Amniotic stem cell (primary cell): ENCODE results near the gene WNT8A.

Experiments
- DNase-seq: peaks from one replicate; lab custom pipeline; 2025; lab: John Stamatoyannopoulos, UW

The WNT8A gene

DNA sequence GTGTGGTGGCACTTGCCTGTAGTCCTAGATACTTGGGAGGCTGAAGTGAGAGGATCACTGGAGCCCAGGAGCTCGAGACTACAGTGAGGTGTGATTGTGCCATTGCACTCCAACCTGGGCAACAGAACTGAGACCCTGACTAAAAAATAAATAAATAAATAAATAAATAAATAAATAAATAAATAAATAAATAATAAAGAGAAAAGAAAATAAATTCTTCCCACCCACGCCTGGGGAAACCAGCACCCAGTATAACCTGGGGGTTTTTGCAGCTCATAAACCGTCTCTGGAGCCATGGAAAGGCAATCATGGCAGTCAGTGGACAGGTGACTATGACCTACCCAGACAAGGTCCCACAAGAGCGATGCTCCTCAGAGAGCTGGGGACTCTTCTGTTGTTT is 7.9 kb downstream of the WNT8A start:
- no peak for DNase-seq

DNA sequence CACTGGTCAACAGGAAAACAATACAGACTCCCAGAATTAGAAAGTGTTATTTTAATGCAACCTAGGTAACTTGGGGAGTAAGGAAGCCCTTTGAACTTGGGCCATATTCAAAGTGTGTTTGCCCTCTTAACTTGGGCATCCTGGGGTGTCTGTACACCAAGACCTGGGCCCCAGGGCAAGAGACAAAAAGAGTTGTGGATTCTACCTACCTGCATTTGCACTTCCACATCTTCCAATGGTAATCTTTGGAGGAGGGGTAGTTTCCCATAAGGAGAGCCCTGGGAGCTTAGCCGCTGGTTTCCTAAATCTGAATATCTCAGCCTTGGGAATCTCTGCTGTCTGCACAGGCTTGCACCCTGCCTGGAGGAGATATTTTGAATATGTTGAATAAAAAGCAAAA is 8.5 kb downstream of the WNT8A start:
- no peak for DNase-seq

DNA sequence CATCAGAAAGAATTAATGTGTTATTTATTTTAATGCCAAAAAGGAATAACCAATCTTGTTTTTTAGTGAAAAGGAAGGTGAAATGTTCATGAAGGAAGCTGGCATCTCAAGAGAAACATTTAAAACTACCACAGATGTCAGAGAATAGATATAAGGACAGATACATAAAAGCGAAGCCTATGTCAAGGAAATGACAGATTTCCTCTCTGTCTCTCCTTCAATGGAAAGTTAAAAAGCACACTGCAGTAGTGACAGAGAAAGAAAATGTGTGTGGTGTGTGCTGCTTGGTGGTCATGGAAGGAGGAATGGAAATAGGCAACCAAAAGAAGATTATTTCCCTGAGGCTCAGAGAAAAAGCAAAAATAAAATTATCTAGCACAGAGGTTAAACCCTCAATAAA is 9.2 kb downstream of the WNT8A start:
- DNase-seq: no peak

DNA sequence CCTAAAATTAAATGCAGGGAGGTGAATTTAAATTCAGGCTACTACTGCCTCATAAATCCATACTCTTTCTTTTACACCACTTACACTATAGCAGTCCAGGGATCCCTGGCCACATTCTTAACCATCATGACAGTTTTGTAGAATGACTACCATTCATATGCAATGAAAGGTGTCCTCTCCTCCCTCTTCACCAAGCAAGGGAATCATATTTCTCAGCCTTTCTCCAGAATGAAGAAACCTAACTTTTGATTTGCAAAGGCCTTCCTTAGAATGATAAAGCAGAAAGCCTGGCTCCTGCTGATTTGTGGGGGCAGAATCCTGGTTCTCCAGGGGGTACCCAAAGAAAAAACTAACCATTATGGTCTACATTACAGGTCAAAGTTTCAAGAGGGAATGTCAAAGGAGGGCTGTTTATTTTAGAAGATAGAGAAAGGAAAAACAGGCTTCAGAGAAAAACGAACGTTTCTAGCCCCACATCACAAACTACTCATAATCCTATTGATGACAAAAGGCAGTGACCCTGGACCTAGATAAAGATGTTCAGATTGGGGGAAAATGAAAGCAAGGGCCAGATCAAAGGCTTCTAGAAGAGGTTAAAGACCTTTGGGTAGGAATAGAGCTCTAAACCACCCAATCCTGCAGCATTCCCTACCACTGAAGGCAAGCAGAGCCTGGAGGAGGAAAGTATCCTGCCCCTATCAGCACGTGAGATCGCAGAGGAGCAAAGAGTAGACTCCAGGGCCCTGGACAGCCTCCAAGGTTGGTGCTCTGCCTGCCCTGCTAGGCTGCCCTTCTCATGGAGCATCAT is 11.5 kb downstream of the WNT8A start:
- no peak for DNase-seq

DNA sequence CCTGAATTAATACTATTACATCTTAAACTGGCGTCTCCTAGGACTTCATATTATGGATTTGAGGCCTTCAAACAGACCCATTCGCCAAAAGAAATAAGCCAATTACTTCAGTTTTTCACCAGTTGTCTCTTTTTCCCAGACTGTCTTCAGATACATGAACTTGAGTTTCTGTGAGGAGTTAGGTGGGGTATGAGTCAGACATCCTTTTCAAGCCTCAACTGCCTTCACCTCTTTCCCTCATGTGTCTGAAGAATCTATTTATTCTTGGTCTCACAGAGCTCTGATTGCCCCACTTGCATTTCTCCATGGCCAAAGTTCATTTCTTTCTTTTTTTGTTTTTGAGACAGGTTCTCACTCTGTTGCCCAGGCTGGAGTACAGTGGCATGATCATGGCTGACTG is 12.5 kb downstream of the WNT8A start:
- no peak for DNase-seq

DNA sequence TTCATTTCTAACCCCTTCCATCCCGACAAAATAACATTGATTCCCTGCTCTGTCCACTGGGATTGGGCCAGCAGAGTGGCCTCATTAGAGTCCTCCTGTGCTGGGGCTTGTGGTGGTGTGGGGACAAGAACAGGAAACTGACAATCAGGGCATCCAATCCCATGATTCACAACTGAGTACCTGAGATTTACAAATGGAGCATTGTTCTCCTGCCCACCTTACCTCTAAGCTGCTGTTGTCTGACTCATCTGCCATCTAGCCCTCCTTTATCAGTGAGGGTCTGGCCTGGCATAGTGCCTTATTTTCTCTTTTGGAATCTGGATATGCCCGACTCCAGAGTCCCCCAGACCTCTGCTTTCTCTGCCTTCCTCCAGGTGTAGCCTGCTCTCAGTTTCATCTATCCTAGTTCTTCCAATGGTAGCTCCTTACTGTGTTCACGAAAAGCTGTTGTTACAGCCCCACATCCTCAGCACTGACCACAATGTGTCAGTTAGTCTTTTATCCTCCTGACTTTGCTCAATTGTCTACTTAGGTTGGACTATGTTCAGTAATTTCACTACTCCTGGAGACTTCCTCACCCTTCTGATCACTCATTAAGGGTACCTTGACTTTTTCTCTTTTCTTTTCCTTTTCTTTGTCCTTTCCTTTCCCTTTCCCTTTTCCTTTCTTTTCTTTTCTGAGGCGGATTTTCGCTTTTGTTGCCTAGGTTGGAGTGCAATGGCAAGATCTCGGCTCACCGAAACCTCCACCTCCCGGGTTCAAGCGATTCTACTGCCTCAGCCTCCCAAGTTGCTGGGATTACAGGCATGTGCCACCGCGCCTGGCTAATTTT is 13.4 kb downstream of the WNT8A start:
- no peak for DNase-seq

DNA sequence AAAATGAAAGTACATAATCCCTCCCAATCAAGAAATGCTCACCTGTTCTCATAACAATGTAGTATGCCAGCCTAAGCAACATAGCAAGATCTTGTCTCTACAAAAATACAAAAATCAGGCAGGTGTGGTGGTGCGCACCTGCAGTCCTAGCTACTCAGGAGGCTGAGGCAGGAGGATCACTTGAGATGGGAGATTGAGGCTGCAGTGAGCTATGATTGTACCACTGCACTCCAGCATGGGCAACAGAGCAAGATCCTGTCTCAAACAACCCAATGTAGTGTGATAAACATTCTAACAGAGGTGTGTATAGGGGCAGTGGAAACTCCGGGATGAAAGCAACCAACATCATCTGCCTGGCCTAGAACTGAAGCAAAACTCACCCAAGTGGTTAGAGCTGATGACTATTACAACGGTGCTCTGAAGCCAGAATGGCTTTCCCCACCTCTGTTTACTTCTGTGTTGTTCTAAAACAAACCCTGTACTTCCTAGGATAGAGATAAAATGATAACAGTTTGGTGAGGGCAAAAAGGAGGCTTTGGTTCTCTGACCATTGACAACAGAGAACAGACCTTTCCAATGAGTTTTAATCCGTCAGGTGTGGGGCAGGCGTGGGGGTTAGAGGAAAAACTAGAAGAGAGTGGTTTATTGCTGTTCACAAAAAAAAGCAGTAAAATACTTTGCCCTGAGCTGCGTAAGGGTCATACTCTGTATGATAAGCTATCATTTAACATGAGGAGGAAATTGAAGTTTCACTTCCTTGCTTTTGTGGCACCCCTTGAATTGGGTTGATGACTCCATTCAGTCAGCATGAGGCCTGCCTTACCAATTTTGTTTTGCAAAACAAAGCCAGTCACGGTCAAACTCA is 18.9 kb downstream of the WNT8A start:
- DNase-seq: no peak

DNA sequence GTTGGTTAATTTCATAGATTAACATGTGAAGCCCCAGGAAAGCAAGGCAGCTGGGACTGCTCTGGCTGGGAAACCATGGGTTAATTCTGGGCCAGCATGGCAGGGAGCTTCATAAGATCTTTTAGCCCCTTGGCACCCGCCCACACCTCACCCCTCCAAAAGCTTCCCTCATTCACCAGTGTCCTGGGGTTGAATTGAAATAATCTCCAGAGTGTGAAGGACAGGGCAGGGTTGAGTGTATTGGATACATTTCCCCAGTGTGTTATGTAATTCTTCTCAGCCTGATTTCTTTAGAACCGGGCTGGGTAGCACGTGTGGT is 19.4 kb downstream of the WNT8A start:
- DNase-seq: no peak

DNA sequence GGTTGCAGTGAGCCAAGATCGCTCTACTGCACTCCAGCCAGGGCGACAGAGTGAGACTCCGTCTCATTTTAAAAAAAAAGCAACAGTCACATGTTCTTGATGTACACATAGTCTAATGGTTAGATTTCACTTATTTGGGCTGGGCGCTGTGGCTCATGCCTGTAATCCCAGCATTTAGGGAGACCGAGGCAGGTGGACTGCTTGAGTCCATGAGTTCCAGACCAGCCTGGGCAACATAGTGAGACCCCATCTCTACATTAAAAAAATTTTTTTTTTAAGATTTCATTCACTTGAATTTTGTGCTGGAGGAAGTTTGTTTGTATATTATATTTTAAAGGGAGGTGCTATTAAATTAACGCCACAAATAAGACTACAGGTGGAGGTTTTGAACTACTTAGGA is 21.9 kb downstream of the WNT8A start:
- DNase-seq: no peak

DNA sequence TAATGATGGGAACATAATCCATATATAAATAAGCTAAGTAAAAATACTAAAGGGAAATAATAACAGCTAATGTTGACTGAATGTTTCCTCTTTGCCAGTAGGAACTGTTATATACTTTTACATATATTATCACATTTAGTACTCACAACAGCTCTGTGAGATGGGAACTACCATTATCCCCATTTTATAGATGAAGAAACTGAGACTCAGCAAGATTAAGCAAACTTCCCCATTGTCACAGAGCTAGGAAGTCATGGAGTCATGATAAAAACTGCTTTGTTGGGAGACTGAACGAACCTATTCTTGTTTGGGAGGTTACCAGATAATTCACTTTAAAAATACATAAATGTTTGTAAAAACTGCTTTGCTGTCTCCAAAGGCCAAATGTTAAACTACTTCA is 23.4 kb downstream of the WNT8A start:
- no peak for DNase-seq

DNA sequence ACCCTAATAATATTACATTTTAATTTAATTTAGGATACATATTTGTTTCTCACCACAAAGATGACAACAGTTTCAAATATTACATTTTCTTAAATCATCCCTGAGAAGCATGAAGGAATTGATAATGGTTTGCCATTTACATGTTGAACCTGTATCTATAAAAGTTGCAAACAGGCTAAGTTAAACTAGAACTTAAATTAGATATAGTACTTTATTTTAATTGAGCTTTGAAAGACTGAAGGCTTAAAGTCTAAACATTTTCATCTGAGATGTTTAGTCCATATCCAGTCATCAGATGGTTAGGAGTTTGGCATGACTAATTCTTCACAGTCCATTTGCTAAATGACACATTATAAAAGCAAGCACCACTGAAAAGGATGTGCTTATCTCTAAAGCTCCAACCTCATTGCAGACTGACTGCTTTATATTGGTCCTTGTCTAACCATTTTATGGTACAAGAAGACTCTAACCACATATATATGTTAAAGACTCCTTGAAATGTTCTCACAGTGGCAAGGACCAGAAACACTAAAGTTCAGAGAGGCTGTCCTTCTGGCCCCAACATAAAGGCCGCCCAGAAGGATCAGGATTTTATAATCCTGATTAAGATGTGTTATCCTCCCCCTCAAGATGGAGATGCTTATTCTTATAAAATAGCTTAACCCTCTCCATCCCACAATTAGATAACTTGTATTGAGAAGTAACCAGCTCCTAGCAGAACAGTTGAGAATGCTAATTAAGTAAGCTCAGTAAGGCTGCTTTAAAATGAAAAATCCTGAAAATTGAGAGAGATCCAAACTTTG is 25.8 kb downstream of the WNT8A start:
- DNase-seq: peak; percentile 6

DNA sequence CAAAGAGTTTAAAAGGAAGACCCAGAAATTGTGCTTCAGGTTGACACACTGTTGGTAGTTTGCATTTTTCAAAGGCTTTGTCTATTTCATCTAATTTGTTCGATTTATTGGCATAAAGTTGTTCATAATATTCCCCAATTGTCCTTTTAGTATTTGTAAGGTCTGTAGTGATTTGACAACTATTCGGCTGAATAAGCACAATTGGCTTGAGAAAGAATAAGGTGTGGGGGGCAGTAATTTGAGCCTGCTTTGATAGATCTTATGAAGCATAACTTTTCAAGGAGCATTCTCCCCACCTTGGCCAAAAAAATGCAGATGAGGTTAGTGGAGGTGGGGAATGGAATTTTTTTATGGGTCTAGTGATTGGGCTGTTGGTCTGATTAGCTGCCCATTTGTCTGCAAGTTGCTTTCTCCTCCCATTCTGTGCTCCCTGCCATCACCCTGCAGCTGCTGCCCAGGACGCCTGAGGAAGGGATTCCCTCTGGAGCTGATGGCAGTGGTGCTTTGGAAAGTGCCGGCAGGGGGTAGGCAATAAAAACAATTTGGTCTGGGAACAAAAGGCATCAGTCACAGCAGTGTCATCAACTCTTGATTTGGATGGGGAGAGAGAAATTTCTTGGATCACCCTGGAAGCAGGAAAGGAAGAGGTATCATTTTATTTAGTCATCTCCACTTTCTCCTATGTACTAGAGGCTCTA is 26.6 kb downstream of the WNT8A start:
- DNase-seq: no peak

DNA sequence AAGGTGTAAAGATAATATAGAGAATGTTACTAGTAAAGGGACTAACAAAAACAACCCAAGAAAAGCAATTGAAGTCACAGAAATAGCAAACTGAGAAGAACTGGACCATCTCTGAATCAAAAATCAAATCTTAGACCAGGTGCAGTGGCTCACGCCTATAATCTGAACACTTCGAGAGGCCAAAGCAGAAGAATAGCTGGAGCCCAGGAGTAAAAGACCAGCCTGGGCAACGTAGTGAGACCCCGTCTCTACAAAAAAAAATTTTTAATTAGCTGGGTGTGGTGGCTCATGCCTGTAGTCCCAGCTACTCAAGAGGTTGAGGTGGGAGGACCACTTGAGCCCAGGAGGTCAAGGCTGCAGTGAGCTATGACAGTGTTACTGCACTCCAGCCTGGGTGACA is 27.3 kb downstream of the WNT8A start:
- no peak for DNase-seq

DNA sequence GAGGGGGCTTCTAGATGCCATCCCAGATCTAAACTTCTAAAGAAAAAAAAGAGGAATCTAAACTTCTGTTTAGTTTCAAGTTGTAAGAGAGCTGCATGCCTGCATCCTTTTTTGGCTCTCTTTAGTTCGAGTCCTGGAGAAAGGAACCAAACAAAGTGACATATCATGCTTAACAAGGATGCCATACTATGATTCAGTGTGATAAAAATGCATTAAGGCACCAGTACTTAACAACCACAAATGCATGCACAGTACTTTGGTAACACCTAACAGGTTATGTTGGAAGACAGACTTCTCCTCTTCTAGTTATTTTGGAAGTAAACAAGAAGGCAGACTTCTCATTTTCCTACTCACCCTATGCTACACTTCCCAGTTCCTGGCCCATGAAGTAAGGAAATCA is 28.1 kb downstream of the WNT8A start:
- no peak for DNase-seq

DNA sequence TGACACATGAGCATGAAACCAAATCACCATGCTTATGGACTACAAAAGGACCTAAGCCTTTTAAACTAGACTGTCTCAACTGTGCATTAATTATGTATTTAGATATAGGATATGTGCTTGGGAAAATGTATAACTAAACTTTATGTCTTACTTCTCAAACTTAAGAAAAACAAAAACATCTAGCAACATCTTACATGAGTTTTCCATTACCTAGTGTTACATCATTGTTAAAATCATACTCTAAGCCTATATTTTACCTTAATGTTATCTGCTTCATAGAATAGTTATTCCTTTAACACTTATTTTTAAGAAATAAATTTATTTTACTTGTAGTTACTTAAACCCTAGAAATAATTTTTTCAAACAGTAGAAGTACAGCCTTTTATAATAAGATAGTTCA is 31.4 kb downstream of the WNT8A start:
- no peak for DNase-seq

DNA sequence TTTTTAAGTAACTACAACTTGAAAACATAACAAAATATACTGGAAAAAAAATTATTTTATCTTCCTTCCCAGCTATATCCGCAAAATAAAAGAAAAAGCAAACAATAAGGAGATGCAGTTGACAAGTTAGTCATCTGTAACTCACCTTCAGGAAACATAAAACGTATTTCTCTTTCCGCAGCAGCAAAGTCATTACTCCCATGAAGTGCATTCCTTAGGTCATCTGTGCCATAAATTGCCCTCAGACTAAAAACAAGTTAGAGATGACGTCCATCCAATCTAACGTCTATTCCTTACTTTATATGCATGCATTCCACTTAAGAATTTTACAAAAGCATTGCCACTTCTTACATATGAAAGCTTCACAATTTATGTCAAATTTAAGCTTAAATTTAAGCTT is 44.5 kb downstream of the WNT8A start:
- no peak for DNase-seq

DNA sequence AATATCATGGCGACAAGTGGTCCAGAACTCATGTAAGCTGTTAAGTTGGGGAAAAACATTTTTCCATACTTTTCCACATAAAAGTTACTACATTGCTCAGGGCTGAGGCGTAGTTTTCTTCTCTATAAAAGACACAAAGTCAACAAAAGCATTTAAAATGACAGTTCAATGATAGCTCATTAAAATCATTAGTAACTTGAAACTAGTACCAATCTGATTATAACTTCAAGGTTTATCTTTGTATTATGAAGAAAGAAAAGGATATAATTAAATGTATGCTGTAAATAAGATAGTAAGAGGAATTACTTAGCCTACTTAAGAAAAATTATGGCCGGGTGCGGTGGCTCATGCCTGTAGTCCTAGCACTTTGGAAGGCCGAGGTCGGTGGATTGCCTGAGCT is 45.5 kb downstream of the WNT8A start:
- no peak for DNase-seq

DNA sequence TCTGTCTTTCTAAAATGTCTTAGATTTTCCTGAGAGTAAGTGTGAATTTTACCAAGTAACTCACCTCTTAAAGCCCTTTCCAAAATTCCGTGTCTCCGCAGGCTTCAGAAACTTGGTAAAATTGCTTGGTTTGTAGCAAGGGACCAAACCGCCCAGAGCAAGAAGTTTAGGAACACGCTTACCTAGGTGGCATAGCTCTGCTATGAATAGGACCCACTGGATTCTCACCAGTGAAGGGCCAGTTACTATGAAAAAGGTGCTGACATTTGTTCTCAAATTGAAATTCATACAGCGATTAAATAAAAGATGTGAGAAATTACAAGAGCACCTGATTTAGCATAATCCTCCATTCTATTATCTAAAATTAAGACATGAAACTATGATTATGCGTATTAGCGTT is 48.7 kb downstream of the WNT8A start:
- no peak for DNase-seq

DNA sequence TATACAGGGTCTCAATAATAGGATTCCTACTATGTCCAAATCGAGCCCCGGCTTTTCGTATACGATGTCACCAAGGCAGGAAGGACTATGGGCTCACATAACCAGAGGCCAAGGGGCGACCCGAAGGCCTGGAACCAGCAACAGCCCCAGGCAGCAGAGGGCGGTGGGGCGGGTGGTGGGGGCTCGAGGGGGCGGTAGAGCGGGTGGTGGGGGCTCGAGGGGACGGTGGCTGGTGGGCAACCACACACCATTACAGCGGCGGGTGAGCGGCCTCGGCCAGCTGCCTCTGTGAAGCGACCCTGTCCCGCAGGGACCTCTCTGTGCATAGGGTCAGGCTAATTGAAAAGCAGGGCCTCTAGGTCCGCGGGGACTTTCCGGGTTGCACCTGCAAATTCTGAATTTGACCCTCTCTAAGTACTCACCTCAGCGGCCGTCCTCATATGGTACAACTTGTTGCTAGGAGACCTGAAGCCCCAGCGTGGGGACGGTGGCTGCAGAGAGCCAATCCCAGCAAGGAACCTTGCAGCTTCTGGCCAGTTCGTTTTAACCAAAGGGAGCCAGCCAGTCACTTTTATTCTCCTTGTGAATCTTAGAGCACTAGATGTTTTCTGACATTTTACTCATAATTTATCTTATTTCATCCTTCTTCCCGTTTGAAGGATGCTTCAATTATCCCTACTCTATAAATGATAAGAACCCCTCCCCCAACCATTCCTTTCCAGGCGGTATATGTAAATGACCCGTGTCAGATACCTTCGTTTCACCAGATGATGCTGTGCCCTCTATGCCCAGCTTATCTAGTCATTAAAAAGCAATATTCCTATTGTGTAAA is 55.3 kb downstream of the WNT8A start, which contains the start of gene NME5:
NME5 (minus strand) TSS at position 480 of the 832 bp plus-strand sequence. CDS start 648 bp downstream, outside the sequence.
- no peak for DNase-seq

DNA sequence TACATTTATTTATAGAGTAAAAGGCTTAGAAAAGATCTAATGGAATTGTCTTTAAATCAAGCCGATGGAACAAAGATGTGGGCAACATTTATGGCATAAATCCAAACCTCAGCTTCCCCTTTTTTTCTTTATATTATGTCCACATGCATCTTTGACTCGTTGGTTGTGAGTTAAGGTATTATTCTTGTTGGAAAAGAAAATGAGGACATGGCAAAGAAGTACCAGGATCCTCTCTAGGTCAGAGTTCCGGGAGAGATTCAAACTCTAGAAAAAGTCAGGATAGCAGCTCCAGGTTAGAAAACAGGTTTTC is 55.9 kb downstream of the WNT8A start:
- DNase-seq: no peak
